GM12872 (cell line): ENCODE data around the gene NUDT21.

Experiments
- TF ChIP-seq, protein P1 (sequence below): IDR thresholded peaks from 3 replicates; pipeline ENCODE4 v1.5.1; 2011; ENCODE audit warnings: low read depth, mild to moderate bottlenecking, low read length, moderate library complexity; ENCODE audit not compliant: insufficient read depth

NUDT21 gene

DNA sequence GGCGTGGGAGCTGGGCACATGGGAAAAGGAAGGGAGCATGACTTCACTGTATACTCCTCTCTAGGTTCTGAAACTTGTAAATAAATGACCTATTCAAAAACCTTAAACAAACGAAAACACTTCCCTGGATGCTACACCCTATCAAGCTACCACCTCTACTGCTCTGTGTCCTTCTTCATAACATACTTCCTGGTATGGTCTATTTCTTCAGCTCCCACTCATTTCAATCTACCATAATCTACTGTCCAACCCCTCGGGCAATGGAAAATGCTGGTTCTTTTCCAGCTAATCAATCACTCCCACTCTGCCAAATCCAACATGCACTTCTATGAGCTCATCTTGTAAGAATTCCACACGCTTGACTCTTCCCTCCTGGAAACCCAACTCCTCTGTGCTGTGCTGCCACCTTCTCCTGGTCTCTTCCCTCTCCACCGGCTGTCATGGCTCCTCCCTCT lies 68.2 kb downstream of the NUDT21 start:
- TF ChIP-seq, protein P1, sequence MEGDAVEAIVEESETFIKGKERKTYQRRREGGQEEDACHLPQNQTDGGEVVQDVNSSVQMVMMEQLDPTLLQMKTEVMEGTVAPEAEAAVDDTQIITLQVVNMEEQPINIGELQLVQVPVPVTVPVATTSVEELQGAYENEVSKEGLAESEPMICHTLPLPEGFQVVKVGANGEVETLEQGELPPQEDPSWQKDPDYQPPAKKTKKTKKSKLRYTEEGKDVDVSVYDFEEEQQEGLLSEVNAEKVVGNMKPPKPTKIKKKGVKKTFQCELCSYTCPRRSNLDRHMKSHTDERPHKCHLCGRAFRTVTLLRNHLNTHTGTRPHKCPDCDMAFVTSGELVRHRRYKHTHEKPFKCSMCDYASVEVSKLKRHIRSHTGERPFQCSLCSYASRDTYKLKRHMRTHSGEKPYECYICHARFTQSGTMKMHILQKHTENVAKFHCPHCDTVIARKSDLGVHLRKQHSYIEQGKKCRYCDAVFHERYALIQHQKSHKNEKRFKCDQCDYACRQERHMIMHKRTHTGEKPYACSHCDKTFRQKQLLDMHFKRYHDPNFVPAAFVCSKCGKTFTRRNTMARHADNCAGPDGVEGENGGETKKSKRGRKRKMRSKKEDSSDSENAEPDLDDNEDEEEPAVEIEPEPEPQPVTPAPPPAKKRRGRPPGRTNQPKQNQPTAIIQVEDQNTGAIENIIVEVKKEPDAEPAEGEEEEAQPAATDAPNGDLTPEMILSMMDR = no peak

DNA sequence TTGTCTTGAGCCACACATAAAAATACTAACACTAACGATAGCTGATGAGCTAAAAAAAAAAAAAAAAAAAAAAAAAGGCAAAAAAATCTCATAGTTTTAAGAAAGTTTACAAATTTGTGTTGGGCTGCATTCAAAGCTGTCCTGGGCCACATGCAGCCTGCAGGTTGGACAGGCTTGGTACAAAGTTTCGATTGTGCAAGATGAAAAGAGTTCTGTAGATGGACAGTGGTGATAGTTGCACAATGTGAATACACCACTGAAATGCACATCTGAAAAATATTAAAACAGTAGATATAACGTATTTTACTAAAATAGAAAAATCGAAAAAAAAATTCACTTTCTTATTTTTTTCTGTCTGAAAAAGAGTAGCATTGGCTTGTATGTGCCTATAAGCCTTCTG lies 68.7 kb downstream of the NUDT21 start:
- TF ChIP-seq, protein P1 = no peak
